OCI-M1 (cell line): Measurements from ENCODE around the gene BCKDHB.
A peak's percentile ranks its signal among the peaks of the same experiment; 100 is the strongest.

Experiments
- DNase-seq: peaks from one replicate; lab custom pipeline; 2025; lab: John Stamatoyannopoulos, UW

Gene BCKDHB

GRCh38 chr6:80151635-80152034, 45.2 kb downstream of the BCKDHB start:
- DNase-seq, result no peak

DNA sequence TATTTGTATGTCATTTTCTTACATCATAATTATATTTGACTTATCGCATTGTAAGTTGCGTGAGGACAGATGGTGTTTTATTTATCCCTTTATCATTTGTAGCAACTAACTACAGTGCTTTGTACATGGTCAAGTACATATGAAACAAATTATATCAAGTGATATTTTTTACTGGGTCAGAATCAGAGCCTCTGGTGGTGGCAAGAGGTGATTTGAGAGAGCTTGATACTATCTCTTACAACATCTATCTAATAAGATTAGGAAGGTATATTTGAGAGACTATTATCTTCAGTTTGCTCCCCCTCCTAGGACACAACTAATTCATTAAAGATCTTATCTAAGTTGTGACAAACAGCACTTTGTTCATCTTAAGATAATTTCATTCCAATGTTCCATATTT, 47.7 kb downstream of the BCKDHB start:
- no peak for DNase-seq

- peak; percentile 52 for DNase-seq
Measured at GRCh38 chr6:80156221-80156620, 49.8 kb downstream of the BCKDHB start.

DNA sequence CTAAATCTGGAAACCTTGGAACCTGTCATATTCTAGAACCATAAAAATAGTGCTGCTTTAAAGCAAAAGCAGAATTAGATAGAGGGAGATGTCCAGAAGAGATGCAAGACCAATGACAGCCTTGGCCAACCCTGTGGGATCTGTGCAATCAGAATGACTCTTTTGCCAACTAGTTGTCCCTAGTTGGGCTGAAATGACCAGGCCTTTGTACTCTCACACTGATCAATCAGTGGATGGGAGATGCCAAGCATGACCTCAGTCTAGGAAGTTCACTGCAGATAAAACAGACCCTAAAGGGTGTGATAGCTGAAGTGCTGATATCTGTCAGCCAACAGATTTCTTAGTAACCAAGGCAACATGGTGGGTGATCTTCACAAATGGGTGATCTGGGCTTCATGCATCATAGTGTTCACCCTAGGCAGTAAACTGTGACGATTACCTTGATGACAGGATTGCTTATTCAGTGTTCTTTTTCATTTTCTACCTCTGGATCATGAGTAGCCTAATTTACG, 52.1 kb downstream of the BCKDHB start:
- no peak for DNase-seq

- no peak for DNase-seq
Measured at GRCh38 chr6:80161434-80161833, 55.0 kb downstream of the BCKDHB start.

GRCh38 chr6:80163754-80164187, 57.3 kb downstream of the BCKDHB start:
- DNase-seq, result peak; percentile 55

GRCh38 chr6:80165143-80165542, 58.7 kb downstream of the BCKDHB start:
- DNase-seq, result no peak

DNA sequence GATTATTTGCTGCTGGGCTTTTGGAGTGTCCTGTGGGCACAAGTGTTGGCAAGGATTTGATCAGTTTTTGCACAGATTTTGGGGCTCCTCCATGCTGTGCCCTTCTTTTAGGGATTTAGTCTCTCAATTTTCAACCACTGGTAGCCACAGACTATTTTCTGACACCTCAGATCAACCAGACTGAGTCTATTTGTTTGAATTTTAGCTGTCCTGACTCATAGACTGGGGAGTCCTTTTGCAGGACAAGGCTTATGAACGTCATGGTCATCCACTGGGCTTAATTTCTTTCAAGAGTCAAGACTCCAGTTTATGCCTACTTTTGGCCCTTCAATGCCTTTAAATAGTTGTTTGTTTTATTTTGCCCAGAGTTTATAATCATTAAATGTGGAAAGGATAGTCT, 59.3 kb downstream of the BCKDHB start:
- DNase-seq, result no peak

- no peak for DNase-seq
Measured at GRCh38 chr6:80170433-80170832, 64.0 kb downstream of the BCKDHB start.

DNA sequence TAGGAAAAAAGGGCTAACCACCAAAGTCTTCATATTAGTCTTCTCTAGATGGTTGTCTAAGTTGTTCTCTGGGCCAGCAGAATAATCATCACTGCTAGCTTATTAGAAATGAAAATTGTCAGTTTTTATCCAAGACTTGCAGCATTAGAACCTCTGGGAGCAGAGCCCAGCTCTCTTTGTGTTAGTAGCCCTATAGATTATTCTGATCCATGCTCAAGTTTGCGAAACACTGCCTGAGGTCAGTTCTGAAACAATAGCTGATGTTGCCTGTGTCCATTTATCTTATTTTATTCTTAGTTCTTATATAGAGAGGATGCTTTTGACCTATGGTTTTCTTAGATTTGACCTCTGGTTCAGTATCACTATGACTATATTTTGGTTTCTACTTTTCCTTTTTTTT, 66.9 kb downstream of the BCKDHB start:
- DNase-seq, result no peak

- peak; percentile 50 for DNase-seq
Measured at GRCh38 chr6:80174900-80175572, 68.6 kb downstream of the BCKDHB start.

GRCh38 chr6:80179695-80180094, 73.2 kb downstream of the BCKDHB start:
- no peak for DNase-seq

DNA sequence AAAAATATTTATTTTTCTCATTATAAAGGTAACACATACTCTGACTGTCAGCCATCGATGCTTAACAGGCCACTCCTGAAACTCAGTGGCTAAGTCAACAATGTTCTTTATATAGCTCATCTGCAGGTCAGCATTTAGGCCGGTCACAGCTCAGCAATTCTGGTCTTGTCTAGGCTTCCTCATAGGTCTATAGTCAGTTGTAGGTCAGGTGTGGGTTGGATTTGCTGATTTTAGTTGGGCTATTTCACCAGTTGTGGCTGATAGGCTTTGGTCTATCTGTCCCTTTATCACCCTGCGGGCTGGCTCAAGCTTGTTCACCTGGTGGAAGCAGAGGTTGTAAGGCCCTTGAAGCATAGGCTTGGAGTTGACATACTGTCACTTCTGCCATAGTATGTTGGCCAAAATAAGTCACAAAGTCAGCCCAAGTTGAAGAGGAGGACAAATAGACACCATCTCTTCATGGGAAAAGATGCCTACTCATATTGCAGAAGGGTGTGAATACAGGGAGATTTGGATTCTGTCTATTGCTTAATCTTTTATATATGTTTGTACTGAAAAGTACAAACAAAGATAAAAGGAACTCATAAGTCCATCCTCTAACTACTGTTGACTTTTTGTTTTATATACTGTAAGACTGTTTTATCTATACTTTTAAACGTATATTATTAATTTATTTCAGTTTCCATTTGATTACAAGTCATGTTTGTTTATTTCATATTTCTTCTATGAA, 75.0 kb downstream of the BCKDHB start:
- DNase-seq, result no peak

- DNase-seq, result no peak
Measured at GRCh38 chr6:80182308-80182707, 75.8 kb downstream of the BCKDHB start.

DNA sequence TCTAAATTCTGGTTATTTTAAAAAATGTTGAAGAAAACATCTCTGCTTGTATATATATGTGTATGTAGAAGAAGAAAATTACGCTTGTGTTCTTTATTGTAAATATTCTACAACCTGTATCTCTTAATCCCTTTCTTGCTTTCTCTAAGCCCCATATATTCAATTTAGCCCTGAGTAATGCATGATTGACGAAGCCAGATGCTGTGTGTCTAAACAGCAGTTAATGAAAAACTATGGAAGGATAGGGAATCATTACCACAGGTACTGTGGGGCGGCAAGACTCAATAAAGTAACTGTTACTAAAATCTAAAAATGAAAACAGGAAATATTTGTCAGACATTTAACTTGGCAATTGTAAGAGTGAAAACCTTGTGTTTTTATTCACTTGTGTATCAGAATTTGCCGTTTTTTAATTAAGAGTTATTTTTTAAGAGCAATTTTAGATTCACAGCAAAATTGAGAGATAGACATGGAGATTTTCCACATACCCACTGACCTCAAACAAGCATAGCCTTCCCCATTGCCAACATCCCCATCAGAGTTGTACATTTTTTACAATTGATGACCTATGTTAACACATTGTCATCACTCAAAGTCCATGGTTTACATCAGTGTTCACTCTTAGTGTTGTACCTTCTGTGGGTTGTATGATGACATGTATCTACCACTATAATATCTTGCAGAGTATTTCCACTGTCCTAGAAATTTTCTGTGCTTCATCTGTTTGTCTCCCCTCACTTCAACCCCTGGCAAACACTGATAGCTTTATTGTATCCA, 76.7 kb downstream of the BCKDHB start:
- DNase-seq, result no peak

DNA sequence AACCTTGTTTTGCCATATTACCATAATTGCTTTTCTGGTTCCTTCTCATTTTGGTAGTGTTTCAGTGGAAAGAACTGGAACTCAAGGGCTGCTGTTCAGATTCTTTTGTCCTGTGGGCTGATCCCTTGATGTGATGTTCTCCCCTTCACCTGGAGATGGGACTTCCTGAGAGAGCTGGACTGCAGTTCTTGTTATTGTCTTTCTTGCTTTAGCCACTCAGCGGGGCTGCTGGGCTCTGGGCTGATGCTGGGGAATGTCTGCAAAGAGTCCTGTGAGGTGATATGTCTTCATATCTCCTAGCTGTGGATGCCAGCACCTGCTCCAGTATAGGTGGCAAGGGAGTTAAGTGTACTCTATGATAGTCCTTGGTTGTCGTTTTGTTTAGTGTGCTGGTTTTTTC, 79.0 kb downstream of the BCKDHB start:
- DNase-seq, result no peak

- no peak for DNase-seq
Measured at GRCh38 chr6:80186082-80186481, 79.6 kb downstream of the BCKDHB start.

GRCh38 chr6:80196906-80197305, 90.4 kb downstream of the BCKDHB start:
- DNase-seq, result no peak

DNA sequence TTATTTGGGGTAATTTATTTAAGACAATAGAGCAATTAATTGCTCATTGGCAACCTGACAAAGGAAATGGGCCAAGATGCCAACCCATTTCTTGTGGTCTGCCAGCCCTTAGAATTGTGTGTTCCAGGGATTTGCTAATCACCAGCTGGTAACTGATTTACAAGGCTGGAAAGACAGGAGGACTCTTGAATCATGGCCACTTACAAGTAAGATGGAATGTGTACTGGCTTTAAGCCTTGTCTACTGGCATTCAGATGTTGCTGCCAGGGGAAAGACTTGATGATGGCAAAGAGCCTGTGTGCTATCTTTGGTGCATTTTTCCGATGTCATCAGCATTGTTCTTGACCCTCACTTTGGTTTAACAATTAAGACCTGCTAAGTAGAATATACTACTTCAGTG, 91.0 kb downstream of the BCKDHB start:
- no peak for DNase-seq

GRCh38 chr6:80197986-80198385, 91.5 kb downstream of the BCKDHB start:
- DNase-seq, result no peak

GRCh38 chr6:80203283-80203682, 96.8 kb downstream of the BCKDHB start:
- DNase-seq, result no peak

GRCh38 chr6:80205404-80205803, 98.9 kb downstream of the BCKDHB start:
- no peak for DNase-seq

DNA sequence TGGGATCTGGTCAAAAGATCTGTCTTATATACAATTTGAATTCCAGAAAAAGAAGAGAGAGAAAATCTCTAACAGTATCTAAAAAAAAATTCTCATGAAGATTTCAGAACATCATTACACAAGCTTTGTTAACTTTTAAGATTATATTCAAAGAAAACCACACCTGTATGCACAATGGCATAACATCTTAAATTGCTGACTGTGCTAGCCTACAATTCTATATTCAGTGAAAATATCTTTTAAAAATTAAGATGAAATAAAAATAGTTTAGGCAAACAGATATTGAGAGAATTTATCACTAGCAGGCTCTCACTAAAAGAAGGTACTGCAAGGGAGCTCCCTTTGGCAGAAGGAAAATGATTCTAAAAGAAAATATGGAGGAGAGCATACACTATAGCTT, 100.3 kb downstream of the BCKDHB start:
- DNase-seq, result no peak
